ENCODE data around the gene PRKCE. TPM values are rescaled to one million over a fixed set of nuclear protein-coding genes. Genes with fewer than 3 reads are reported as not detected.

The PRKCE gene
- total RNA-seq, 3 donors from 2014 or later (not counting 1 experiment from before 2014, with no cell fraction given) = 35.2 to 42.1 (median 38.6) TPM

- intact Hi-C loops (cut with micrococcal nuclease) = no loop called here
- Histone ChIP-seq H3K27me3 (ENCODE audit: control insufficient read depth, insufficient read depth, low read length) (no peaks in the 10 kb centered on the region), H3K36me3 (ENCODE audit: control insufficient read depth, insufficient read depth, low read length) (no peaks in the 10 kb centered on the region), H3K4me1 (ENCODE audit: control insufficient read depth, insufficient read depth, low read length) (peaks cover 5% of the 10 kb centered on the region), H3K9me3 (ENCODE audit: control insufficient read depth, insufficient read depth, low read length) (no peaks in the 10 kb centered on the region), H3K27ac (ENCODE audit: low read length) (no peak overlapping the region), H3K4me3 (ENCODE audit: low read length) (no peak overlapping the region)
- H3K36me3 Mint-ChIP-seq = no peaks in the 10 kb centered on the region
- 50% methylated on average over 7 of the region's 7 CpGs for WGBS (ENCODE audit: insufficient coverage)
- no peak overlapping the region for H3K27ac Mint-ChIP-seq
- ATAC-seq (no peak), DNase-seq (no peak)
- no peak overlapping the region for H3K4me3 Mint-ChIP-seq
- no peaks in the 10 kb centered on the region for H3K27me3 Mint-ChIP-seq (ENCODE audit: low read depth in 2 of 2)
- no peaks in the 10 kb centered on the region for H3K9me3 Mint-ChIP-seq
- peaks cover 8 to 17% of the 10 kb centered on the region in 2 donors for H3K4me1 Mint-ChIP-seq
- TF ChIP-seq CTCF (IDR thresholded peaks at IDR 0.05) = no peak
Measured at GRCh38 chr2:45776160-45776955, 124.9 kb downstream of the PRKCE start.

- H3K27ac Mint-ChIP-seq = no peak overlapping the region
- WGBS (ENCODE audit: insufficient coverage) = 85% methylated on average over 7 of the region's 10 CpGs
- peak overlapping the region; percentile 58 for H3K4me3 Mint-ChIP-seq
- no peak for TF ChIP-seq CTCF (IDR thresholded peaks at IDR 0.05)
- no peaks in the 10 kb centered on the region for H3K9me3 ChIP-seq (ENCODE audit: control insufficient read depth, insufficient read depth, low read length)
- no peak overlapping the region for H3K4me3 ChIP-seq (ENCODE audit: low read length)
- no peaks in the 10 kb centered on the region for H3K27me3 ChIP-seq (ENCODE audit: control insufficient read depth, insufficient read depth, low read length)
- no peak overlapping the region for H3K27ac ChIP-seq (ENCODE audit: low read length)
- H3K36me3 ChIP-seq (ENCODE audit: control insufficient read depth, insufficient read depth, low read length) = no peaks in the 10 kb centered on the region
- H3K9me3 Mint-ChIP-seq = no peaks in the 10 kb centered on the region
- no peaks in the 10 kb centered on the region for H3K27me3 Mint-ChIP-seq (ENCODE audit: low read depth in 2 of 2)
- H3K4me1 ChIP-seq (ENCODE audit: control insufficient read depth, insufficient read depth, low read length) = peaks cover 5% of the 10 kb centered on the region
- ATAC-seq = peak; percentile 14 to 36 (median 29)
- H3K4me1 Mint-ChIP-seq = peaks cover 8 to 11% of the 10 kb centered on the region in 2 donors
- peak in 1 of 2 donors; percentile 28 for DNase-seq
- H3K36me3 Mint-ChIP-seq = no peaks in the 10 kb centered on the region
- intact Hi-C loops (cut with micrococcal nuclease) = loop anchor here (1.0 kb wide), 1 partner anchor 135 kb away; no protein-coding TSS in a partner anchor
Measured at GRCh38 chr2:45777996-45778719, 126.7 kb downstream of the PRKCE start.

GRCh38 chr2:45778720-45779171 lies 127.3 kb downstream of the PRKCE start:
- peak; percentile 95 for TF ChIP-seq CTCF (IDR thresholded peaks at IDR 0.05)
- peaks cover 5% of the 10 kb centered on the region for H3K4me1 ChIP-seq (ENCODE audit: control insufficient read depth, insufficient read depth, low read length)
- no peaks in the 10 kb centered on the region for H3K27me3 ChIP-seq (ENCODE audit: control insufficient read depth, insufficient read depth, low read length)
- H3K27ac Mint-ChIP-seq = no peak overlapping the region
- H3K9me3 Mint-ChIP-seq = no peaks in the 10 kb centered on the region
- no peak overlapping the region for H3K4me3 ChIP-seq (ENCODE audit: low read length)
- no peaks in the 10 kb centered on the region for H3K36me3 ChIP-seq (ENCODE audit: control insufficient read depth, insufficient read depth, low read length)
- peak overlapping the region; percentile 58 for H3K4me3 Mint-ChIP-seq
- DNase-seq (peak; percentile 48 to 89), ATAC-seq (peak; percentile 85 to 96 (median 92))
- H3K27me3 Mint-ChIP-seq (ENCODE audit: low read depth in 2 of 2) = no peaks in the 10 kb centered on the region
- no peak overlapping the region for H3K27ac ChIP-seq (ENCODE audit: low read length)
- no peaks in the 10 kb centered on the region for H3K9me3 ChIP-seq (ENCODE audit: control insufficient read depth, insufficient read depth, low read length)
- intact Hi-C loops (cut with micrococcal nuclease) = loop anchor here (1.0 kb wide), 1 partner anchor 135 kb away; no protein-coding TSS in a partner anchor
- WGBS (ENCODE audit: insufficient coverage) = 60% methylated on average over 11 of the region's 11 CpGs
- no peaks in the 10 kb centered on the region for H3K36me3 Mint-ChIP-seq
- H3K4me1 Mint-ChIP-seq = peaks cover 9 to 11% of the 10 kb centered on the region in 2 donors
